A549 treated with Mapracorat at 1 μM for 4 hours (cell line): ENCODE measurements around the gene HS2ST1. TPM values are rescaled to one million over a fixed set of nuclear protein-coding genes. Genes with fewer than 3 reads are reported as not detected.

Experiments used
- total RNA-seq: library from RNA; stranded (reverse); fragments of 200-300 nt; extraction: Qiagen RNA extraction; gene quantifications from 5 replicates; pipeline ENCODE4 v1.2.3, GENCODE V29; 2022

Gene HS2ST1
- 9.5 to 12.8 TPM (median 11.4 TPM) in 5 replicates for total RNA-seq

DNA sequence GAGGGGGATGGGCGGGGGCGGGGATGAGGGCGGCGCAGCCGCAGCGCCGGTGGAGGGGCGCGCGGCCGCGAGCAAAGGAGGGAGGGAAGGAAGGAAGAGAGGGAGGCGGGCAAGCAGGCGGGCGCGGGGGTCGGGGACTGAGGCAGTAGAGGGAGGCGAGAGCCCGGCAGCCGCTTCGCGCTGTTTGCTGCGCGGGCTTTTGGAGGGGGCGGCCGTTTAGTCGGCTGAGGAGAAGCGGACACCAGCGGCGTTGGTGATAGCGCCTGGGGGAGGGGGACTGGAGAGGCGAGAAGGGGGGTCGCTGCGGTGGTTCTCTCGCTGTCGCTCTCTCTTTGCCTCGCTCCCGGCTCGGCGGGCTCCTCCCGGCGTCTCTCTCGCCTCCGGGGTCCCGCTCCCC lies at the start of gene HS2ST1:
HS2ST1 (plus strand) TSS at position 35 of the 397 bp plus-strand sequence.

DNA sequence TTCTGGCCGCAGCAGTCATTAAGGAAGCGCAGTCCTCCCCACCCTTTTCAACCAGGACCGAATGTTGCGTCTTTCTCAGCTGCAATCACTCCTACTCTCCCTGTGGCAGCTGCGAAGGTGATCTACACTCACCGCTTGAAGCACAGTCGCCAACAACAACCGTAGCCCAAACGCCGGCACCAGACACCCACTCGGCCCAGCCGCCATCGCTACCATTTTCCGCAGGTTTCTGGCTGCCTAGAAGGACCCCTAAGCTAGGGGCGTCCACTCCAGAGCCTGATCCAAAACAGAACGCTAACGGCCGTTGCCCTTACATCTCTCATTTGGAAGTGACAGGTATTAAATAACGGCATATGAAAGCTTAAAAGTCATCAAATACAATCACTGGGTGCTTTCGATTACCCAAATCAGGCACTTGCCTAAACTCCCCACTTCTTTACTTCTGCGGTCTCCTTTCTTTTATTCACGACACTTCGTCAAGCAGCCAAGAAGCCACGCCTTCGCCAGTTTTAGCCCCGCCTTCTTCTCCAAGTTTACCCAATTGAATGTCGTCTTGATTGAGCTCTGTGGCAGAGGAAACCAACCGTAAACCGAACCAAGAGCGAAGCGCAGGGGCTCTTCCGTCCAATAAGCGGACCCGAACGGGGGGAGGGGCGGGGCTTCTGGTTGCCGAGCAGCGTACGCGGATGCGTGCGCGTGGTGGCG lies 387 bp upstream of the HS2ST1 start, which contains the start of gene SELENOF:
SELENOF (minus strand) TSS at position 231 of the 705 bp plus-strand sequence; CDS start at position 216, 15 bp downstream.

Other genes starting within 250 kb of the HS2ST1 start
- 33.4 to 39.2 TPM (median 36.5 TPM) in 5 replicates for gene SH3GLB1, start 210.1 kb upstream of the HS2ST1 start, total RNA-seq
- 138 to 175 TPM (median 154 TPM) in 5 replicates for gene SELENOF, start 509 bp upstream of the HS2ST1 start, total RNA-seq